Measurements from ENCODE around the gene FHL2.

DNA sequence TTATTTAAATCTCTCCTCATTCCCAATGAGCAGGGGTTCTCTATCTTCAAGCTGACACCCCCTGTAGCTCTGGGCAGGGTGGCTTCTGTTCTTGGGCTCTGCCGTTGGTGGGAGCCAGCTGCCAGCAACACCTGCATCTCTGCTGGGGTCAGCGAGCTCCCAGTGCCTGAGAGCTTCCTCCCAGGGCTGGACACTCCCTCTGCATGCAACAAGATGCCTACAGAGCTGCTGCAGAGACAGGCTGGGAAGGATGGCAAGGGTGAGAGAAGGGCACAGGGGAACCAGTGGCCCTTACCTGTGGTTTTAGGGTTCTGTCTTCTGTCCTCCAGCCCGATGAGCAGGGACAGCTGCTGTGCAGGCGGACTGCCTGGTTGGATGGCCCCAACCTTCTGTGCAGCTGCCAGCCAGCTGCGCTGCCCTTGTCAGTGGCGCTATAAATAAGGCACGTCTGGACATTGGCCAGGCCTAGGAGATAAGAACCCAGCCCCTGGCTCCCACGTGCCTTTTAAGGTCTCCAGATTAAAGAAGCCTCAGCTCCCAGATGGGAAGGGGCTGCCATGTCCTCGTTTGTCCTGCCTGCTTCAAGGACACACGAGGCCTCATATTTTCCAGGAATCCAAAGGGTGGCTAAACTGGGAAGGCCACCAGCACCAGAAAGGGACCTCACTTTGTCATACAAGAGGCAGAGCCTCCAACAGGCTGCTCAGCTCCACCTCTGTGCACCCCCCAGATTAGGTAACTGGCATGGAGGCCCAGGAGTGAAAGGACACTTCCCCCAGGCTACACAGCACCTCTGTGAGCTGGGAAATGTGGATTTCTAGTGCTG lies 39.5 kb upstream of the FHL2 start:
- TF ChIP-seq SIN3A (IDR thresholded peaks at IDR 0.05; ENCODE audit: borderline replicate concordance, insufficient read depth, low read length) (no peak), TAF1 (IDR thresholded peaks at IDR 0.05; ENCODE audit: borderline replicate concordance, insufficient read depth, low read length) (no peak), POLR2AphosphoS5 (IDR thresholded peaks at IDR 0.05; ENCODE audit: low read depth, low read length) (no peak)
- TF ChIP-seq, protein P1, sequence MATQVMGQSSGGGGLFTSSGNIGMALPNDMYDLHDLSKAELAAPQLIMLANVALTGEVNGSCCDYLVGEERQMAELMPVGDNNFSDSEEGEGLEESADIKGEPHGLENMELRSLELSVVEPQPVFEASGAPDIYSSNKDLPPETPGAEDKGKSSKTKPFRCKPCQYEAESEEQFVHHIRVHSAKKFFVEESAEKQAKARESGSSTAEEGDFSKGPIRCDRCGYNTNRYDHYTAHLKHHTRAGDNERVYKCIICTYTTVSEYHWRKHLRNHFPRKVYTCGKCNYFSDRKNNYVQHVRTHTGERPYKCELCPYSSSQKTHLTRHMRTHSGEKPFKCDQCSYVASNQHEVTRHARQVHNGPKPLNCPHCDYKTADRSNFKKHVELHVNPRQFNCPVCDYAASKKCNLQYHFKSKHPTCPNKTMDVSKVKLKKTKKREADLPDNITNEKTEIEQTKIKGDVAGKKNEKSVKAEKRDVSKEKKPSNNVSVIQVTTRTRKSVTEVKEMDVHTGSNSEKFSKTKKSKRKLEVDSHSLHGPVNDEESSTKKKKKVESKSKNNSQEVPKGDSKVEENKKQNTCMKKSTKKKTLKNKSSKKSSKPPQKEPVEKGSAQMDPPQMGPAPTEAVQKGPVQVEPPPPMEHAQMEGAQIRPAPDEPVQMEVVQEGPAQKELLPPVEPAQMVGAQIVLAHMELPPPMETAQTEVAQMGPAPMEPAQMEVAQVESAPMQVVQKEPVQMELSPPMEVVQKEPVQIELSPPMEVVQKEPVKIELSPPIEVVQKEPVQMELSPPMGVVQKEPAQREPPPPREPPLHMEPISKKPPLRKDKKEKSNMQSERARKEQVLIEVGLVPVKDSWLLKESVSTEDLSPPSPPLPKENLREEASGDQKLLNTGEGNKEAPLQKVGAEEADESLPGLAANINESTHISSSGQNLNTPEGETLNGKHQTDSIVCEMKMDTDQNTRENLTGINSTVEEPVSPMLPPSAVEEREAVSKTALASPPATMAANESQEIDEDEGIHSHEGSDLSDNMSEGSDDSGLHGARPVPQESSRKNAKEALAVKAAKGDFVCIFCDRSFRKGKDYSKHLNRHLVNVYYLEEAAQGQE (IDR thresholded peaks at IDR 0.05; ENCODE audit: insufficient read depth in 1 of 2, low read depth in 2 of 2, low read length in 2 of 2): no peak

All from PFSK-1 (cell line).